SK-N-MC (cell line): ENCODE results near the gene ZNF804A.
A peak's percentile ranks its signal among the peaks of the same experiment; 100 is the strongest.

ENCODE experiments used
- DNase-seq: peaks from one replicate; pipeline ENCODE4 v3.0.0-alpha.2; 2011; ENCODE audit warnings: low read depth, low spot score
- H3K27ac ChIP-seq: fragments of 200-600 bp; sonication (generic); 2 replicates; pipeline ENCODE4 v1.5.1; 2016; ENCODE audit warnings: mixed run types
- H3K36me3 ChIP-seq: fragments of 200-600 bp; sonication (generic); 2 replicates; pipeline ENCODE4 v1.6.1; 2017; ENCODE audit warnings: antibody characterized with exemption, low read length, mixed read lengths; ENCODE audit not compliant: insufficient read depth
- H3K4me3 ChIP-seq: fragments of 200-600 bp; sonication (generic); 2 replicates; pipeline ENCODE4 v1.5.1; 2016
- H3K9ac ChIP-seq: fragments of 200-600 bp; sonication (generic); 2 replicates; pipeline ENCODE4 v1.8.0; 2017; ENCODE audit warnings: mixed run types, mixed read lengths; ENCODE audit not compliant: insufficient read length
- H3K9me3 ChIP-seq: fragments of 200-600 bp; sonication (generic); 2 replicates; pipeline ENCODE4 v1.6.1; 2017; ENCODE audit warnings: low read depth, mild to moderate bottlenecking, antibody characterized with exemption, low read length, moderate library complexity, mixed read lengths
- EZH2 ChIP-seq: fragments of 200-600 bp; sonication (generic); IDR thresholded peaks from one replicate; pipeline ENCODE4 v1.6.1; 2017; ENCODE audit warnings: antibody characterized with exemption
- FOXP2 ChIP-seq: optimal IDR thresholded peaks from 2 replicates; pipeline ENCODE3; 2011; ENCODE audit warnings: mild to moderate bottlenecking, moderate library complexity; ENCODE audit not compliant: insufficient read depth; ENCODE audit errors: extremely low read length, control extremely low read depth
- POLR2AphosphoS5 ChIP-seq: IDR thresholded peaks from 2 replicates; pipeline ENCODE4 v1.6.1; 2012; ENCODE audit warnings: mild to moderate bottlenecking, low read depth, low read length, borderline replicate concordance

ZNF804A gene

GRCh38 chr2:184598316-184599053 lies at the start of gene ZNF804A:
TSS of gene ZNF804A (plus strand) at chr2:184598529. CDS start at chr2:184598960, 431 bp downstream.
- TF ChIP-seq FOXP2 (no peak), EZH2 (no peak), POLR2AphosphoS5 (no peak)
- H3K4me3 ChIP-seq = peak within 1 kb of the TSS; percentile 91
- no peaks in the 10 kb centered on the region for H3K9me3 ChIP-seq
- DNase-seq = no peak
- H3K27ac ChIP-seq = no peak within 1 kb of the TSS
- no peaks in the 10 kb centered on the region for H3K36me3 ChIP-seq
- H3K9ac ChIP-seq = peak within 1 kb of the TSS; percentile 65

DNA sequence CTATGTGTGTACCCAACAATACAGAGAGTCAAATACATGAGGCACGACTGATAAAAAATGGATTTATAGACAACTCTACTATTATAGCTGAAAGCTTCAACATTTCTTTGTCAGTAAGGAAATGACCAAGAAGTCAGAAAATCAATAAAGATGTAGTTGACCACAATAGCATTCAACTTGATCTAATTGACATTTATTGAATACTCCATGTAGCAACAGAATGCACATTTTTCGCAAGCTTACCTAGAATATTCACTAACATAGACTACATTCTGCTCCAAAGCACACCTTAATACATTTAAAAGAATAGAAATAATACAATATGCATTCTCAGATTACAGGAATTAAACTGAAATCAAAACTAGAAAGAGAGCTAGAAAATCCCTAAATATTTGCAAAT lies 49.2 kb upstream of the ZNF804A start:
- Histone ChIP-seq H3K4me3 (no peak overlapping the region), H3K27ac (no peak overlapping the region), H3K9ac (no peak overlapping the region), H3K9me3 (no peaks in the 10 kb centered on the region; the same call in 1 of the 2 replicates), H3K36me3 (no peaks in the 10 kb centered on the region; the same call in 1 of the 2 replicates)
- TF ChIP-seq EZH2 (no peak), FOXP2 (no peak), POLR2AphosphoS5 (no peak)
- no peak for DNase-seq

GRCh38 chr2:184551626-184552025 lies 46.7 kb upstream of the ZNF804A start:
- no peak for DNase-seq
- TF ChIP-seq FOXP2 (no peak), EZH2 (no peak), POLR2AphosphoS5 (no peak)
- no peaks in the 10 kb centered on the region; the same call in 1 of the 2 replicates for H3K9me3 ChIP-seq
- no peaks in the 10 kb centered on the region; the same call in 1 of the 2 replicates for H3K36me3 ChIP-seq
- H3K27ac ChIP-seq = peak overlapping the region; percentile 89
- H3K4me3 ChIP-seq = peak overlapping the region; percentile 38; the same call in 1 of the 2 replicates
- H3K9ac ChIP-seq = no peak overlapping the region

DNA sequence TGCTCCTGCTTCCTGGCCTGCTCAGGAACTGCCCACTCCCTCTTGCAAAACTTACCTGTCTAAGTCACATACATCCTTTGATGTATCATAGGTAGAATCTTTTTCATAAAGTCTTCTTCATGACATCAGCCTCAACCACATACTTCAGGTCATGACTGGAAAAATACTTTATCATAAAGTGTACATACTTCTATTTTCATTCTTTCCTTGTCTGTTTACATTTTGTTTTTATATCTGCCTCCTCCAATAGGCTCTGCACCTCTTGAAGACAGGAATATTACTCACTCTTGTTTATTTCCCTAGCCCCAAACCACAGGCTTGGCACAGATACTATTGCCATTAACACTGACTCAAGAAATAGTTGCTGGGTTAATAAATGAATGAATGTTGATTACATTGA lies 43.6 kb upstream of the ZNF804A start:
- Histone ChIP-seq H3K9ac (no peak overlapping the region), H3K36me3 (no peaks in the 10 kb centered on the region; the same call in 1 of the 2 replicates), H3K4me3 (no peak overlapping the region), H3K27ac (no peak overlapping the region), H3K9me3 (no peaks in the 10 kb centered on the region; the same call in 1 of the 2 replicates)
- TF ChIP-seq FOXP2 = no peak
- TF ChIP-seq POLR2AphosphoS5 = no peak
- no peak for TF ChIP-seq EZH2
- no peak for DNase-seq

DNA sequence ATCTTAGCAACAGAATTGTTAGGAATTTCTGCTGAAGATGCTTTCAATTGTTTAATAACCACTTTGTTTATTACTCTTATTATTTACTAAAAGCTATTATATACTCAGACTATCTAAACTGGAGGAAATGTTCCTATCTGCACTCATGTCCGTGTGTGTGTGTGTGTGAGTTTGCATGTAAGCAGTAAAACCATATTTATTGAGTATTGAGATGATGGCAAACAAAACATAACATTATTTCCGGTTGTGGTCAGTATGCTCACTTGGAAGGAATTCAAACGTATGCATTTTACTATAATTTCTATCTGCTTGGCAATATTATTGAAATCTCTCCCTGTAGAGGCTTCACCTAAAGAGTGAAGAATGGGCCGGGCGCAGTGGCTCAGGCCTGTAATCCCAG lies 43.0 kb upstream of the ZNF804A start:
- Histone ChIP-seq H3K4me3 (no peak overlapping the region), H3K9ac (no peak overlapping the region), H3K36me3 (no peaks in the 10 kb centered on the region), H3K27ac (no peak overlapping the region), H3K9me3 (no peaks in the 10 kb centered on the region; the same call in 1 of the 2 replicates)
- DNase-seq = no peak
- TF ChIP-seq POLR2AphosphoS5 = no peak; the same call in 1 of the 2 replicates
- TF ChIP-seq FOXP2 = no peak
- TF ChIP-seq EZH2 = no peak

DNA sequence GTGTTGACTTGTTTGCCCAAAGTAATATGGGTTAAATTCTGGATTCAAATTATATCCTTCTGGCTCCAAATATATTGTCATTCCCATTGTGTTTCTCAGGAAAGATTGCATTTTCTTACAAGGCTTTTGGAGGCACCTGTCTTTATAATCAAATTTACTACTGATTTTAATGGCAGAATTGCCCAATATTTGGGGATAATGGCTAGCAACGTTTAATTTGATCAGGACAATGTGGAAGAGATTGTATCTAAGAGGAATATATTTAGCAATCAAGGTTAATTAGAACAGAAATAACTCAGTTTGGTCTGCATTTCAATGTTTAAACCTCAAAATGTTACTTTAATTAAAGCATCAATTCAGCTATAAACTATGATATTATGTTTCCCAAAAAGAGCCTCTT lies 41.7 kb upstream of the ZNF804A start:
- DNase-seq = no peak
- Histone ChIP-seq H3K36me3 (no peaks in the 10 kb centered on the region), H3K4me3 (no peak overlapping the region), H3K9me3 (no peaks in the 10 kb centered on the region), H3K27ac (no peak overlapping the region), H3K9ac (no peak overlapping the region)
- TF ChIP-seq FOXP2 = no peak
- no peak for TF ChIP-seq POLR2AphosphoS5
- TF ChIP-seq EZH2 = no peak

DNA sequence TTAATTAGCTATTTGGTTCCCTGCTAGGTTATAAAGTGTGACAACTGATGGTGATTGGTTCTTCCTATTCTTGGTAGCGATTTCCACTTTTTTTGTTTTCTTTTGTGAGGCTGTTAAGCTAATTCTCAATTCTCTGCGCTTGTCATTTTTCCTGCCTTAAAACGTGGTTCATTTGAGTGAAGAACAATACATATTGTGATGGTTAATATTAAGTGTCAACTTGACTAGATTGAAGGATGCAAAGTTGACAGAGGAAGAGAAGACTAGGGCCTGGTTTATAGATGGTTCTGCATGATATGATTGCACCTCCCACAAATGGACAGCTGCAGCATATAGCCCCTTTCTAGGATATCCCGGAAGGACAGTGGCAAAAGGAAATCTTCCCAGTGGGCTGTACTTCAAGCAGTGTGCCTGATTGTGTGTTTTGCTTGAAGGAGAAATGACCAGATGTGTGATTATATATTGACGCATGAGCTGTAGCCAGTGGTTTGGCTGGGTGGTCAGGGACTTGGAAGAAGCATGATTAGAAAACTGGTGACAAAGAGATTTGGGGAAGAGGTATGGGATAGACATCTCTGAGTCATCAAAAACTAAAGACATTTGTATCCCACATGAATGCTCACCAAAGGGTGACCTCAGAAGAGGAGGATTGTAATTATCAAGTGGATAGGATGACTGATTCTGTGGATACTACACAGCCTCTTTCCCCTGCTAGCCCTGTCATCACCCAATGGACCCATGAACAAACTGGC lies 39.4 kb upstream of the ZNF804A start:
- Histone ChIP-seq H3K9me3 (no peaks in the 10 kb centered on the region), H3K4me3 (no peak overlapping the region), H3K36me3 (no peaks in the 10 kb centered on the region), H3K9ac (no peak overlapping the region), H3K27ac (no peak overlapping the region)
- no peak for DNase-seq
- TF ChIP-seq POLR2AphosphoS5 (no peak), EZH2 (no peak), FOXP2 (no peak)

DNA sequence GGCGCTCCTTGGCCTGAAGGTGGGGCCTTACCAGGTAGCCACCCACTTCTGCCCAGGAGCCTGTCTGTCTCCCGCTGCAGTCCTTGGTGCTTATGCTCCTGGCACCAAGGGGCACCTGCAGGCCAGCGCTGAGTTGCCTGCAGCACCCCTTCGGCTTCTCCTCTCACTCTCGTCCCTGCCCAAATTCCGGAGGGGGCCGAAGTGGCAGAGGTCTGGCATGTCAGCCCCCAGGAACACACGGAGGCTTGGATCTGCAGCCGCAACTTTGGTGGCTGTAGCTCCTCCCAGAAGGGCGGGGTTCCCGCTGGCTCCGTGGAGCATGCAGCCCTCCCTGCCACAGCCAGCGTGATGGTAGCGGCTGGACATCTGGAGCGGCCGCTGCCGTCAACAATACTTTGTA lies 37.7 kb upstream of the ZNF804A start:
- H3K9me3 ChIP-seq = no peaks in the 10 kb centered on the region
- TF ChIP-seq EZH2 = no peak
- TF ChIP-seq POLR2AphosphoS5 = no peak
- TF ChIP-seq FOXP2 = no peak
- no peak overlapping the region for H3K27ac ChIP-seq
- H3K36me3 ChIP-seq = no peaks in the 10 kb centered on the region
- H3K4me3 ChIP-seq = no peak overlapping the region
- DNase-seq = no peak
- no peak overlapping the region for H3K9ac ChIP-seq
